Panc1 (cell line): ENCODE data around the gene AKAP8L.

Source experiments
- POLR2AphosphoS5 ChIP-seq: IDR thresholded peaks from 2 replicates; pipeline ENCODE4 v1.6.1; 2012; ENCODE audit warnings: mild to moderate bottlenecking, low read depth, low read length, moderate library complexity
- SIN3A ChIP-seq: IDR thresholded peaks from 2 replicates; pipeline ENCODE4 v1.6.1; 2012; ENCODE audit warnings: low read depth, mild to moderate bottlenecking, low read length, moderate library complexity, borderline replicate concordance; ENCODE audit not compliant: insufficient read depth
- TCF7L2 ChIP-seq: IDR thresholded peaks from 2 replicates; pipeline ENCODE4 v1.6.1; 2011; ENCODE audit warnings: mild to moderate bottlenecking, low read depth, low read length, inconsistent platforms
- TF ChIP-seq, protein P1 (sequence below): fragments of 450-650 bp; IDR thresholded peaks from 2 replicates; pipeline ENCODE4 v1.5.1; 2017; ENCODE audit warnings: mild to moderate bottlenecking
- TF ChIP-seq, protein P2 (sequence below), 2 experiments: IDR thresholded peaks; 2 replicates each; pipeline ENCODE4 v1.6.1; 2011 to 2012; ENCODE audit warnings: low read depth in 2 of 2, control low read depth in 1 of 2, low read length in 1 of 2, mild to moderate bottlenecking in 1 of 2, moderate library complexity in 1 of 2; ENCODE audit not compliant: insufficient read depth in 1 of 2

DNA sequence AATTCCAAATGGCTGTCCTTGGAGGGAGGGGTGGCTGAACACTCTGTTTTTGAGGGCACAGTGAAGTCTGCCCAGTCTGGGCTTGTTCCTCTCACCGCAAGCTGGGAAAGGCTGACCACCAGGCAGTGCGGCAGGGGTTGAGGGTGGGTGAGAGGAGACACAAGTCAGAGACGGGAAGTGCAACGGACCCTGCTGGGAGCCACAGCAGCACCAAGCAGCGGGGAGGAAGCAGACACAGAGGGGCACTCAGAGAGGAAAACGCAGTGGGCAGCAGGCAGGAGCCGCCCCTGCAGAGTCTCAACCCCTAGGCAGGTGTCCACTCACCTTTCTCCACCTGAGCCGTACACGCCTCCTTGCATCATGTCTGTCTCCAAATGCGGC lies 15.6 kb downstream of the AKAP8L start:
- TF ChIP-seq, protein P1, sequence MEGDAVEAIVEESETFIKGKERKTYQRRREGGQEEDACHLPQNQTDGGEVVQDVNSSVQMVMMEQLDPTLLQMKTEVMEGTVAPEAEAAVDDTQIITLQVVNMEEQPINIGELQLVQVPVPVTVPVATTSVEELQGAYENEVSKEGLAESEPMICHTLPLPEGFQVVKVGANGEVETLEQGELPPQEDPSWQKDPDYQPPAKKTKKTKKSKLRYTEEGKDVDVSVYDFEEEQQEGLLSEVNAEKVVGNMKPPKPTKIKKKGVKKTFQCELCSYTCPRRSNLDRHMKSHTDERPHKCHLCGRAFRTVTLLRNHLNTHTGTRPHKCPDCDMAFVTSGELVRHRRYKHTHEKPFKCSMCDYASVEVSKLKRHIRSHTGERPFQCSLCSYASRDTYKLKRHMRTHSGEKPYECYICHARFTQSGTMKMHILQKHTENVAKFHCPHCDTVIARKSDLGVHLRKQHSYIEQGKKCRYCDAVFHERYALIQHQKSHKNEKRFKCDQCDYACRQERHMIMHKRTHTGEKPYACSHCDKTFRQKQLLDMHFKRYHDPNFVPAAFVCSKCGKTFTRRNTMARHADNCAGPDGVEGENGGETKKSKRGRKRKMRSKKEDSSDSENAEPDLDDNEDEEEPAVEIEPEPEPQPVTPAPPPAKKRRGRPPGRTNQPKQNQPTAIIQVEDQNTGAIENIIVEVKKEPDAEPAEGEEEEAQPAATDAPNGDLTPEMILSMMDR: no peak
- no peak for TF ChIP-seq POLR2AphosphoS5
- no peak for TF ChIP-seq TCF7L2
- no peak for TF ChIP-seq SIN3A
- TF ChIP-seq, protein P2, sequence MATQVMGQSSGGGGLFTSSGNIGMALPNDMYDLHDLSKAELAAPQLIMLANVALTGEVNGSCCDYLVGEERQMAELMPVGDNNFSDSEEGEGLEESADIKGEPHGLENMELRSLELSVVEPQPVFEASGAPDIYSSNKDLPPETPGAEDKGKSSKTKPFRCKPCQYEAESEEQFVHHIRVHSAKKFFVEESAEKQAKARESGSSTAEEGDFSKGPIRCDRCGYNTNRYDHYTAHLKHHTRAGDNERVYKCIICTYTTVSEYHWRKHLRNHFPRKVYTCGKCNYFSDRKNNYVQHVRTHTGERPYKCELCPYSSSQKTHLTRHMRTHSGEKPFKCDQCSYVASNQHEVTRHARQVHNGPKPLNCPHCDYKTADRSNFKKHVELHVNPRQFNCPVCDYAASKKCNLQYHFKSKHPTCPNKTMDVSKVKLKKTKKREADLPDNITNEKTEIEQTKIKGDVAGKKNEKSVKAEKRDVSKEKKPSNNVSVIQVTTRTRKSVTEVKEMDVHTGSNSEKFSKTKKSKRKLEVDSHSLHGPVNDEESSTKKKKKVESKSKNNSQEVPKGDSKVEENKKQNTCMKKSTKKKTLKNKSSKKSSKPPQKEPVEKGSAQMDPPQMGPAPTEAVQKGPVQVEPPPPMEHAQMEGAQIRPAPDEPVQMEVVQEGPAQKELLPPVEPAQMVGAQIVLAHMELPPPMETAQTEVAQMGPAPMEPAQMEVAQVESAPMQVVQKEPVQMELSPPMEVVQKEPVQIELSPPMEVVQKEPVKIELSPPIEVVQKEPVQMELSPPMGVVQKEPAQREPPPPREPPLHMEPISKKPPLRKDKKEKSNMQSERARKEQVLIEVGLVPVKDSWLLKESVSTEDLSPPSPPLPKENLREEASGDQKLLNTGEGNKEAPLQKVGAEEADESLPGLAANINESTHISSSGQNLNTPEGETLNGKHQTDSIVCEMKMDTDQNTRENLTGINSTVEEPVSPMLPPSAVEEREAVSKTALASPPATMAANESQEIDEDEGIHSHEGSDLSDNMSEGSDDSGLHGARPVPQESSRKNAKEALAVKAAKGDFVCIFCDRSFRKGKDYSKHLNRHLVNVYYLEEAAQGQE (IDR thresholded peaks at IDR 0.05; ENCODE audit: insufficient read depth in 1 of 2, low read depth in 2 of 2, low read length in 1 of 2): no peak
